Activated CD8-positive, alpha-beta memory T cell treated with anti-CD3 and anti-CD28 coated beads for 24 hours (primary cell): Measurements from ENCODE around the gene ARAP1.

Experiments
- DNase-seq: peaks from one replicate; pipeline ENCODE4 v3.0.0-alpha.2; 2020

Gene ARAP1

DNA sequence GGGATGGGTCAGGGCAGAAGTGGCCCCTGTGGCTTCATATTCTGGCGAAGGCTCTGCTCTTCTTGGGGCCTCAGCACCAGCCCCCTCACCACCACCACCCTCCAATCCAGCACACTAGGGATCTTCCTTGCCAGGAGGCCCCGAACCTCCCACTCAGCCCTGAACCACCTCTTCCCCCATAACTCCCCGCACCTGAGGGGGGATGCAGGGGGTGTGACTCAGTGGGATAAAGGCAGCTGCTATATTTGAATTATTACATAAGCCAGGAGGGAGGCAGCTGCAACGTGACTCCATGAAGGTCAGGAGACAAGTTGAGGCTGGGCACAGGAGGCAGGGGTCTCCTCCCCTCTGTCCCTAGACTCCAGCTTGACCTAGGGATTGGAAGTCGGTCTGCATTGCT, 72.3 kb downstream of the ARAP1 start:
- DNase-seq = no peak

GRCh38 chr11:72678524-72678923, 73.7 kb downstream of the ARAP1 start:
- no peak for DNase-seq

- peak; percentile 84 for DNase-seq
Observed at GRCh38 chr11:72676861-72677341, 75.3 kb downstream of the ARAP1 start.

- no peak for DNase-seq
Observed at GRCh38 chr11:72675221-72675620, 77.0 kb downstream of the ARAP1 start.

- DNase-seq = no peak
Observed at GRCh38 chr11:72673943-72674828, 78.0 kb downstream of the ARAP1 start, which contains the start of gene PDE2A. TSS of gene PDE2A (minus strand) at chr11:72674422. CDS start at chr11:72674207, 215 bp downstream.

DNA sequence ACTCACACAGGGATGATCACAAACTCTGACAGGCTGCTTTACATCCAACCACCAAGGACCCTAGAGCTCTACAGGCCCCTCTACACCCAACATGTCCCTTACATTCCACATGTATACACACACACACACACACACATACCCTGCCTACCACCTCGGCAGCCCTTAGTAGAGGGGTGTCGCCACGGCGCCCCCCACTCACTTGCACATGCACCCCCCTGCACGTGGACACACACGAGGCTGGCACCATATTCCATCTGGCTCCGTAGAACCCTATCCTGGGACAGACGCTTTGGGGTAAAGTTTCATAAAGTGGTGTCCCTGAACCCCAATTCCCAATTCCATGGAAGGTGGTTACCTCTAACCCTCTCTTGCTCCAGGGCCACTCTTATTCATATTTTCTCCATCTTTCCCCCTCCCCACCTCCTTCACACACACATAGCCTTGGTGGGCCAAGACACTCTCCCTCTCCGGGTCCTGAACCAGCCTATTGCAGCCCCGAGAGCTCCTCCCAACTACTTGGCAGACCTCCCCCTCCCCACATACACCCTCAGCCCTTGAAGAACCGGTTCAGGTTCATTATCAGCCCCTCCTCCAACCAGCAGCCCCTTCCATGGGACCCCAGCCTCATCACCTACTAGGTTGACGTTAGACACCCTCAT, 78.8 kb downstream of the ARAP1 start:
- no peak for DNase-seq

GRCh38 chr11:72672597-72673238, 79.5 kb downstream of the ARAP1 start:
- DNase-seq = no peak

DNA sequence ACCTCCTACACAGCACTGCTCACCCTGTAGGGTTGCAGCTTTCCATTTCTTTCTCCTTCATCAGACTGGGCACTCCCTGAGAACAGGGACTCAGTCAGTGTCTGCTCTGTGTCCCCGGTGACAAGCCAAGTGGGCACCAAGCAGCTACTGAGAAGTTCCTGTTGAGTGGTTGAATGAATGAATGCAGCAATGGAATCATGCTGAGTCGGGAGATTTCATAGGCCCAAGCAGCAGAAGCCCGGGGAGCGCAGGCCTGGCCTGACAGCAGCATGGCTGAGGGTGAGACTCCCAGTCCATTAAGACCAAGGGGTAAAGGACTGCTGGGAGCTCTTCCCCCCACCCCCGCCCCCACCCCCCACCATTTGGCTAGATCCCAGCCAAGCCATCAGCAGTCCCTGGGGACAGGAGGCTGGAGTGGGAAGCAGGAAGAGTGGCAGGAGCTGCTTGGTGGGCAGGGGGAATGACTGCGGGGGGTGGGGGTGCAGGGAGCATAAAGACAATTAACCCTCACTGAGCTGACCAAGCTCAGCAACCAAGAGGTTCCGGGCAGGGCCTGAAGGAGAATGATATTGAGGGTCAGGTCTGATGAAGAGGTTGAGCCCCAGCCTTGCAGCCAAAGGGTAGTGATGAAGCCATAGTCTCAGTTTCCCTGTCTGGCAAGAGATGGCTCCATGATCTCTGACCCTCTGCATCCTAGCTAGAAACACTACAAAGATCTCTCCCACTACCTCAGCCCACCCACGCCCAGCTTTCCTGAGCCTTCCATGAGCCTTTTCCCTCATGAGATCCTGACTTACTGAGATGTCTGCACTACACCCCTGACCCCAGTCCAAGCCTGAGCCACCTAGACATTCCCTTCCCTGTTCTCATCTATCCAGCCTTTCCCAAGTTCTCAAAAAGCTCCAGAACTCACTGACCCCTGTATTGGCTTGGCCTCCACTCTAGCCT, 80.8 kb downstream of the ARAP1 start:
- no peak for DNase-seq

GRCh38 chr11:72670041-72670440, 82.2 kb downstream of the ARAP1 start:
- no peak for DNase-seq

DNA sequence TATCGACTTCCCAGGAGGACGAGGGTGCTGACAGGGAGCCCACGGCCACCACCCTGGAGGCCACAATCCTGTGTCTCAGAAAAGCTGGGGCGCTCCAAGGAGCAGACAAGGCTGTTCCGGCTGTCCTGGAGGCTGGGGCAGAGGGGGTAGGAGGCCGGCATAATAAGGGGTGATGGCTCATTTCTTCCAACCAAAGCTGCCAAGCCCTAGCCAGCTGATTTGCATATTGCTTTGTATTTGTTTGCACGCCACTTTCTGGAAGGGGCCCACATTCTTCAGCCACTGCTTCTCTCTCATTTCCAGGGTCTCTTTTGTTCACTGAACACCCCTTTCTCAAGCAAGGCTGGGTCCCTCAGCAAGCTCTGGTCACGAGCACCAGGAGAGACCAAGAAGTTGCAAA, 82.7 kb downstream of the ARAP1 start:
- DNase-seq = no peak

DNA sequence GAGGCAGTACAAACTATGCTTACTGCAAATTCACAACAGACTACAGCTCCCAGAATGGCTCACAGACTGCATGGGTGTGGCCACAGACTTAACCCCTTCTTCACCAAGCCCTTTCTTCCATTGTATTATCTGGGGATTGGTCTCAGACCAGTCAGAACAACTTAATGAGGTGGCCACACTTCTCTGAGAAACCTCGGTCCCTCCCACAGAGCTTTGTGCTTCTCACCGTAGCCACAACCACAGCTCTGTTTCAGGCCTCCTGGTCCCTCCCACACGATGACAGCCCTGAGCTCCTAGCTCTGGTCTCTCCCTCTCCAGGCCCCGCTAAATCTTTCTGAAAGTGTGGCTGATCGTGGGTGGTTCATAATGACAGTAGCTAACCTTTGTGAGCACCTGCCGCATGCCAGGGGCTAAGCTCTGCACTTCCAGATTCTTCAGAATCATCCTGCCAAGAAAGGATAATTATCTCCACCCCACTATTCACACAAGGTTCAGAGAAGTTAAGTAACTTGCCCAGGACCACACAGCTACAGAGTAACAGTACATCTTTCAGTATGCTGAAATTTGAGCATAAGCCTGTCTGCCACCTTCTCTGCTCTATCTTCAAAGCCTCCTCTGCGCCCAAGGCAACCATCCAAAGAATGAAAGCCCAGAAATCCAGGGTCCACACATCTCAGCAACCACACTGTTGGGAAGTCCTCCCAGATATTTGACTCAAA, 83.4 kb downstream of the ARAP1 start:
- DNase-seq = peak; percentile 65

DNA sequence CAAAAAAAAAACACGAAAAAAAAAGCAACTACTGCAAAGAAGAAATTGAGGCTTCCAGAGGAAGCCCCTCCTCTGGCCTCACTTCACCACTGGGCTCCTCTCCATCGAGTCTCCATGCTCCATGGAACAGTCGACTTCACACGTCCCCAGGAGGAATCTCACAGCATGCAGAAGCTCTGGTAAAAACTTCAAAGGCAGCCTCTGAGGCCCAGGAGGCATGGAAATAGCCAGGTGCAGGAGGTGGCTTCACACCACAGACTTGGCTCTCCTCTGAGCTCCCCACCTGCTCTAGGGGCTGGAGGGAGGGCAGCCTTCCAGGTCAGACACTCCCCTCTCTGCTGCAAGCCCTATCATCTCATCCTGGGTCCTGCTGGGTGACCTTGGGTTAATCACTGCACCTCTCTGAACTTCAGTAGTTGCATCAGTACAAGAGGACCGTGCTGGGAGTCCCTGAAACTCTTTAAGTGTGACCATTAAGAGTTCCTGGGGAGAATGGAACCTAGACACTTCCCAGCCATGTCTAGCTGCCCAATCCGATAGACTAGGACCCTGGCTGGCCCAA, 86.2 kb downstream of the ARAP1 start:
- no peak for DNase-seq

GRCh38 chr11:72662036-72662435, 90.2 kb downstream of the ARAP1 start:
- DNase-seq = no peak

DNA sequence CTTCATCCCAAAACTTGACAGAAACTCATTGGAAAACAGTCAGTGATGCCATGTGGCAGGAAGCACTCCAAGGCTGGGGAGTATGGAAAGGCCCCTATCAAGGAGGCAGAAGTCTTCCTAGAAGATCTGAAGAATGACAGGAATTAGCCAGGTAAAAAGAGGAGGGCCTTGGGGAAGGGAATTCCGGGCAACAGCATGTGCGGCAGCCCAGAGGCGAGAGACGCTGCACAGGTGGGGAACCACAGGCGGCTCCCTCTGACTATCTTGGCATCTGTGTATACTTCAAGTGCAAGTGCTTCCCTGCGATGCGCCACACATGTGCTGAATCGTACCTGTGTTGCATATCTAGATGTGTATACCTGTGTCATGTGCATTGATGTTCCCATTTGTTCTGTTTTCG, 90.7 kb downstream of the ARAP1 start:
- DNase-seq = no peak

DNA sequence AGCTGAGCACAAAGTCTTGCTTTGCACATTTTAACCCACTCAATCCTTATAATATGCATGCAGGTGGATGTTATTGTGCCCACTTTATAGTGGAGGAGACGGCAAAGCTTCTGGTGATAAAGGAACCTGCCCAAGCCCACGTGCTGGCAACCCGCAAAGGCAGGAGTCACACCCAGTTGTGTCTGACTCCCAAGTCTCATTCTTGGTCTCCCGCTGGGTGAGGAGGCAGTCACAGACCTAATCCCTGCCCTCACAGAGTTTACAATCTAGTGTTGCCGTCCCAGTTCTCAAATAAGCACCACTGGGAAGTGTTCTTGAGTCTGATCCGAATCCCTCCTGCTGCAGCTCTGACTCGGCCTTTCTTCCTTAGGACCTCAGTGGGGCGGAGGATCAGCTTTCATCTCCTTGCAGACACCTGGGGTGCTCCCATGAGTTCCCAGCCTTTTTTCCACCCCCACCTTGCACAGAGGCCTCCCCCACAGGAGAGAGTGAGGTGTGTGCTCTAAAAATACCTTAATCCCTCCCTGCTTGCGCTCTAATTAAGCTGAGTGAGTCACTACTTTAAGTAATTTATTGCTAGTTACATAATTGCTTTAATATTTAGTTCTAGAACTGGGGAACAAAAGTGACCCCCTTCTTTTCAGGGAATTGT, 93.1 kb downstream of the ARAP1 start:
- no peak for DNase-seq

DNA sequence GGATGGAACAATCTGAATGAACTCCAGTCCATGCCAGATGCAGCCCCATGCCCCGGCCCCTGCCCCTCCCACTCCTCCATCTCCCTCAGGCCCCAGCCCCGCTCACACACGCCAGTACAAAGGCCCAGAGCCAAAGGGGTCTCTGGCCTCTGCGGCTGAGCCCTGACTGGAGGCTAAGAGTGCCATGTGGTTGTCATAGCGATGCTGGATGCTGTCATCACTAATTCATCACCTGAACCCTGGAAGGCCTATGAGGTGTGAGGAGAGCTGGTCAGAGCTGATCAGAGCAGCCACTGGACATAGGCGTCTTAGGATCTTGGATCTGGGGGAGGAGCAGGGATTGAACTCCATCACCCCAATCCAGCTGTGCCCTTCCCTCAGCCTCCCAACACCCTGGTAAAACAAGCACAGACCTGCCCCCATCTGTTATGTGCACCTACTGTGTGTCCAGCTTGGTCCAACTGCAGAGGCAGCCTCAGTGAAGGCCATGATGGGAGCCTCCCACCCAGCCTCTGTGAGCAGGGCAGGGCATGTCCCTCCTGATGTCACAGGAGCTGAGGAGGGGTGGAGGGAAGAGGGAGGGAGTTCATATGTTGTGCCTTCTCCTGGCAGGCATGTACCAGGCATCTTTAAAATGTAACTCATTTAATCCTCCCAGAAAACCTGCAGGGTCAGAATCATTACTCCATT, 94.7 kb downstream of the ARAP1 start:
- no peak for DNase-seq

DNA sequence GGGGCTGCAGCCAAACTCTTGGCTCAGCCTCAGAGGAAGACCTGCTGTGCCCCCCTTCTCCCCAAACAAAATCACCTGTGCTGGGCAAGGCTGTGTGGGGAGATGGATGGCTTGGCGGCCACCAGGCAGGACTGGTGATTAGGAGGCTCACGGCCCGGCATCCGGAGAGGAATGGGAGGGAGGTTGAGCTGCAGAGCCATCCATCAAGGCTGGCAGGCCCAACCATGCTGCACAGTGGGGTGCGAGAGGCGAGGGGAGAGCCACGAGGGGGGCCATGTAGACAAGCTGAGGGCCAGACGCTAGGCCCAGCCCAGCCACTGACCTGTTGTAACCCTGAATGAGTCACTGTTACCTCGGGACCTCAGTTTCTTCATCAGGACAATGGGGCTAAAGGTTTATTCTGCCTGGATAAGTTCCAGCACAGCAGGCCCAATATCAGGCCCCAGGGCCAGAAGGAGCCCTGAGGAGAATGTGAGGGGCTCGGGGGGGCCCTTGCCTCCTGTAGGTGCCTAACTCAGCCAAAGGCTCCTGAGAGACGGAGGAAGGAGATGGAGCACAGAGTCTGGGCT, 96.2 kb downstream of the ARAP1 start:
- no peak for DNase-seq

DNA sequence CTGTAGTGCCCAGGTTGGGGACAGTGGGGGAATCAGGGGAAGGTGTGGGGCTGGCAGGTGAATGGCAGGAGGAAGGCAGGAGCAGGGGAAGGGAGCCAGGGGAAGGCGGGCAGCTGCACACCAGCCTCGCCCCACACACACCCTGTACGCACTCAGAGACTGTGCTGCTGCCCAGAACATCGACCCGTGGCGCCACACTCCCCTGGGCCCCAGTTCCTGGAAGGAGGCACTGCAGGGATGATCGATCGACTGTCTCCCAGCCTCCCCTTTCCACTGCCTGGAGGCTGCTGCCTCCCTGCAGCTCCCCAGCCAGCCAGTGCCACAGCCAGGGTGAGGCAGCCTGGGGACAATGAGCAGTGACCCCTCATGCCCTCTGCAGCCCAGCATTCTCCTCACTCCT, 97.2 kb downstream of the ARAP1 start:
- DNase-seq = no peak

GRCh38 chr11:72653649-72654048, 98.6 kb downstream of the ARAP1 start:
- DNase-seq = no peak
